GM18519 (cell line): ENCODE results near the gene SNX13.
"Not testable (repeated sequence)": the region's sequence is repeated elsewhere in the genome, so short reads cannot be mapped to it uniquely, and the experiment has no call there.

Experiments
- ATAC-seq: cut with Tn5 transposase; IDR thresholded peaks from one replicate; pipeline ENCODE4 v1.9.1; 2021; ENCODE audit warnings: mild to moderate bottlenecking, moderate library complexity; ENCODE audit not compliant: unreplicated experiment, low FRiP score

Gene SNX13

GRCh38 chr7:17852361-17852760, 87.9 kb downstream of the SNX13 start:
- no peak for ATAC-seq

- ATAC-seq, result no peak
These were observed 90.8 kb downstream of the SNX13 start for GRCh38 chr7:17849504-17849903.

DNA sequence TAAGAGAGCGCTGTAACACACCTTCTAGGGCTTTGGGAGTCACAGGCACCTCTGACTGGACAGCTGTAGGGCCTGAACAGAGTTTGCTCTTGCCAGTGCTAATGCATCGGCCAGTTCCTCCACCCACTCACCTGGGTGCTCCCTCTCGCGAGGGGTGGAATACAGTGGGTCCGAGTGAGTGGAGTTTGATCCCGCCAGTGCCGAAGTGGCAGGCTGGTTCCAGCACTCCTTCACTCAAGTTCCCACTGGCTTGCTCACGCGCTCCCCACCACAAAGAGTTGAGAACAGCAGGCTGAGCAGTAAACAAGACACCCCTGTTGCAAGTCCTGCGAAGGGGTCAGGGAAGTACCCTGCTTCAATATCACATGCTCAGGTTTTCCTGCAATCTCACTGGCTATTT, 91.8 kb downstream of the SNX13 start:
- no peak for ATAC-seq

DNA sequence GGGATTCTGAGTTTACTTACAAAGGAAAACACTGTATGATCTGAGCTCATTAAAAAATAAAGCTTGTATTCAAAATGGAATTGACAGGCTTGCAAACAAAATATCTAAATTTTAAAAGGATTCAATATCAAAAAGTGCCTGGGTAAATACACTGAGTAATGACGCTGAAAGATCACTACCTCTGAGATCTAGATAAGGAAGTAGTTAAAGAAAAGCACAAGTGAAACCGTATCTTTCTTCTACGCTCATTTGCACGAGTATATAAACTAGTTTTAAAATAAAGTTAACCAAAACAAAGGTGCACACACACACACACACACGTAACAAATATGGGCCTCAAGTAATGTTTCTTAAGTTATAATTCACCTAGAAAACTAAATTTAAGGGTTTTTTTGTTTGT, 93.4 kb downstream of the SNX13 start:
- no peak for ATAC-seq

- no peak for ATAC-seq
These were observed 95.1 kb downstream of the SNX13 start for GRCh38 chr7:17845197-17845547.

- ATAC-seq, result no peak
These were observed 95.6 kb downstream of the SNX13 start for GRCh38 chr7:17844514-17845196.

- ATAC-seq, result no peak
These were observed 96.3 kb downstream of the SNX13 start for GRCh38 chr7:17844022-17844421.

DNA sequence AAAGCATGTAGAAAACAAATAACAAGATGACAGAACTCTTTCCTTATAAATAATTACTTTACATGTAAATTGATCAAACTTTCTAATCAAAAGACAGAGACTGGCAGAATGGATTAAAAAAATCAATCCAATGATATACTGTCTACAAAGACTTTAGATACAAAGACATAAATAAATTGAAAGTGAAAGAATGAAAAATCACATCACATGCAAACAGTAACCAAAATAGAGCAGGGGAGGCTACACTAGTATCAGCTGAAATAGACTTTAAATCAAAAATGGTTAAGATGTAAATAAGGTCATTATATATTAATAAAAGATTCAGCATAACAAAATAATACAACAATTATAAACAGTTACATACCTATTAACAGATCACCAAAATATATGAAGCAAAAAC, 97.3 kb downstream of the SNX13 start:
- ATAC-seq, result no peak

GRCh38 chr7:17832820-17833355, 107.4 kb downstream of the SNX13 start:
- no peak for ATAC-seq

DNA sequence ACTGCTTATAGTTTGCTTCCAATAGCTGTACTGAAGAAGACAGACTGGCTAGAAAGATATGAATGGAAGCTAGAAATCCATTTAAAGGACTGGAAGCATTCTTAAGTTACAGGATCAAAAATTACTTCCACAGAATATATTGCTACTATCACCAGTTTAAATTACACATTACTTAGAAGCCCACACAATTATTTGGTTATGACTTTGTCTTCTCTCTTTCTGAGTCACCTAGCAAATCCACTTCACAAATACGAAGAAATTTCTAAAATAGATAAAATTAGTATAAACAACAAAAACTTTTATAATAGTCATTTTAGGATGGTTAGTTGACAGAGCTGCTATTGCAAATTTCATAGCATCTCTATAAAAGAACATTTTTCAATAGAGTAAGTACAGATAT, 108.1 kb downstream of the SNX13 start:
- ATAC-seq, result no peak

DNA sequence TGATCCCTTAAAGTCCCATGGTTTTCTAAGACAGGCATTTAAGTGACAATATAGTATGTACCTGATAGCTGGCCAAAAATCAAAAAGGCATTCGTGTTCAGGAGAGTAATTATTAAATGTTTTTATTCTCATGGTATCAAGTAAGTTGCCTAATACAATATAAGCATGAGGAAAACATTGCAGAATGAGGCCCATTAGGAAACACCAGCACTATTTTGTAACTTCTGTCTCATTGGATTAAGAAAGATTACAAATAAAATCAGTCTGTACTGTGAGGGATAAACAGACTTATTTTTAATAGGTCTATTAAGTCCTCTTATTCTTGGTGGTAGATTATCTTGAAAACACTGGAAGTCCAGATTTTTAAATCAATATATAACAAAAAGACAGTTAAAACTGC, 110.1 kb downstream of the SNX13 start:
- no peak for ATAC-seq

- ATAC-seq, result no peak
These were observed 111.3 kb downstream of the SNX13 start for GRCh38 chr7:17829001-17829400.

- ATAC-seq, result no peak
These were observed 117.6 kb downstream of the SNX13 start for GRCh38 chr7:17822547-17823173.

DNA sequence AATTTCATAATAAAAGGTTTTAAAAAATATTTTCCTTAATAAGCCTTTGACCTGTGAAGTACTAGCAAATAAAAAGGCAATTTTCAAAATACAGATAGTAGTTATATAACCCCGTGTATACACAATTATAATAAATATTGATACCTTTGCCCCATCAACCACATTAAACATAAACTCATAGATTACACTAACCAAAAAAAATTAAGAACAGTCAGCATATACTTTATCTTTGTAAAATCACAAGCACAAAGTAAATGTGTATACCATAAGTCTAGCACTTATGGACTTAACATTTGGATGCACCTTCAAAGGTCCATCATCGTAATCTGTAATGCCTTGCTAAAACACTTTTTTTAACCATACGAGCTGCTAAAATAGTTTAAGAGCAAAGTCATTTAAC, 123.4 kb downstream of the SNX13 start:
- ATAC-seq, result no peak

DNA sequence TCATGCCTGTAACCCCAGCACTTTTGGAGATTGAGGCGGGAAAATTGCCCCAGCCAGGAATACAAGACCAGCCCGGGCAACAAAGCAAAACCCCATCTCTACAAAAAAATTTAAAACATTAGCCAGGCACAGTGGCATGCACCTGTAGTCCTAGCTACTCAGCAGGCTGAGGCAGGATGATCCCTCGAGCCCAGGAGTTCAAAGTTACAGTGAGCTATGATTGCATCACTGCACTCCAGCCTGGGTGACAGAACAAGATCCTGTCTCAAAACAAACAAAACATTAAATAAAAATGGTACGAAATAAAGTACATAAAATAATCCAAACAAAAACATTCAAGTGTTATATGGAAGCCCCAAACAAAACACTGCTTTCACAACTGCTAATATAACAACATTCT, 125.0 kb downstream of the SNX13 start:
- no peak for ATAC-seq

DNA sequence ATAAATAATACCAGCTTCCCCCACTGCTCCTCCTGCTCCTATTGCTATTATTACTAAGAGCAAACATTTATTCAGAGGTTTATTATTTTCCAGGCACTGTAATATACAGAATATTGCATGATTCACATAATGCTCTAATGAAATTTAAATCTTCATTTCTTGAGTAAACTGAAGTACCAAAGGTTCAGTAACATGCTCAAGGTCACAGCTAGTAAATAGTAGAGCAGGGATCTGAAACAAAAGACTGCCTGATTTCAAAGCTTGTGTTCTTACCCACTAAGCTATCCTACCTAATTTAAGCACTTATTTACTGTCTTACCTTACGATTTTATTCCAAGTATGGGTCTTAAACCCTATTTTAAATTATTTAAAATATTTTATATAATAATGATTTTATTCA, 126.2 kb downstream of the SNX13 start:
- no peak for ATAC-seq

DNA sequence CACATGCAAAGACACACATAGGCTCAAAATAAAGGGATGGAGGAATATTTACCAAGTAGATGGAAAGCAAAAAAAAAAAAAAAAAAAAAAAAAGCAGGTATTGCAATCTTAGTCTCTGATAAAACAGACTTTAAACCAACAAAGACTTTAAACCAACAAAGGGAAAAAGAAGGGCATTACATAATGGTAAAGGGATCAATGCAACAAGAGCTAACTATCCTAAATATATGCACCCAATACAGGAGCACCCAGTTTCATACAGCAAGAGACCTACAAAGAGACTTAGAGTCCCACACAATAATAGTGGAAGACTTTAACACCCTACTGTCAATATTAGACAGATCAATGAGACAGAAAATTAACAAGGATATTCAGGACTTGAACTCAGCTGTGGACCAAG, 131.1 kb downstream of the SNX13 start:
- not testable (repeated sequence) for ATAC-seq

DNA sequence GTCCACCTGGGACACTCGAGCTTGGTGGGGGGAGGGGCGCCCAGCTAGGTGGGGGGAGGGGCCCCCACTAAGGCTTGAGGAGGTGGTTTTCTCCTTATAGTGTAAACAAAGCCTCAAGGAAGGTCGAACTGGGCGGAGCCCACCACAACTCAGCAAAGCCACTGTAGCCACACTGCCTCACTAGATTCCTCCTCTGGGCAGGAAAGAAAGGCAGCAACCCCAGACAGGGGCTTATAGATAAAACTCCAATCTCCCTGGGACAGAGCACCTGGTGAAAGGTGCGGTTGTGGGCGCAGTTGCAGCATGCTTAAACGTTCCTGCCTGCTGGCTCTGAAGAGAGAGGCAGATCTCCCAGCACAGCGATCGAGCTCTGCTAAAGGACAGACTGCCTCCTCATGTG, 133.1 kb downstream of the SNX13 start:
- ATAC-seq, result no peak

GRCh38 chr7:17806631-17807030, 133.7 kb downstream of the SNX13 start:
- ATAC-seq, result no peak

- no peak for ATAC-seq
These were observed 138.2 kb downstream of the SNX13 start for GRCh38 chr7:17802056-17802455.

GRCh38 chr7:17792075-17792936, 148.0 kb downstream of the SNX13 start:
- ATAC-seq, result no peak
